Trophoblast cell (in vitro differentiated cells and primary cell): ENCODE data around the gene HSD17B4.
"Not testable (repeated sequence)": the region's sequence is repeated elsewhere in the genome, so short reads cannot be mapped to it uniquely, and the experiment has no call there.

Experiments used
- DNase-seq, 2 donors: peaks; one replicate each; pipeline ENCODE4 v3.0.0-alpha.2; 2016
- H2AFZ ChIP-seq: 2 replicates; pipeline ENCODE4 v1.6.1; 2013; ENCODE audit warnings: low read length, moderate library complexity, mild to moderate bottlenecking; ENCODE audit not compliant: insufficient read depth, poor library complexity
- H2AK5ac ChIP-seq: 2 replicates; pipeline ENCODE4 v1.6.1; 2013; ENCODE audit warnings: mild to moderate bottlenecking, low read length
- H2BK120ac ChIP-seq: 2 replicates; pipeline ENCODE4 v1.6.1; 2013; ENCODE audit warnings: low read length, mild to moderate bottlenecking, moderate library complexity; ENCODE audit not compliant: insufficient read depth, poor library complexity
- H2BK12ac ChIP-seq: 2 replicates; pipeline ENCODE4 v1.6.1; 2013; ENCODE audit warnings: mild to moderate bottlenecking, low read length, moderate library complexity
- H2BK5ac ChIP-seq: 2 replicates; pipeline ENCODE4 v1.6.1; 2013; ENCODE audit warnings: low read length, low read depth, moderate library complexity, mild to moderate bottlenecking; ENCODE audit not compliant: poor library complexity
- H3K14ac ChIP-seq: 2 replicates; pipeline ENCODE4 v1.6.1; 2013; ENCODE audit warnings: mild to moderate bottlenecking, low read length
- H3K18ac ChIP-seq: 2 replicates; pipeline ENCODE4 v1.6.1; 2013; ENCODE audit warnings: mild to moderate bottlenecking, low read length
- H3K23ac ChIP-seq: 2 replicates; pipeline ENCODE4 v1.6.1; 2013; ENCODE audit warnings: low read length
- H3K27ac ChIP-seq: 2 replicates; pipeline ENCODE4 v1.5.1; 2013; ENCODE audit warnings: low read depth, mild to moderate bottlenecking, inconsistent platforms, low read length, moderate library complexity
- H3K27me3 ChIP-seq: 2 replicates; pipeline ENCODE4 v1.6.1; 2013; ENCODE audit warnings: inconsistent platforms, mild to moderate bottlenecking, low read length, moderate library complexity; ENCODE audit not compliant: insufficient read depth
- H3K36me3 ChIP-seq, 2 experiments: 1 replicate in 1 of 2; 2 replicates in 1 of 2; pipeline ENCODE4 v1.6.1; 2013; ENCODE audit warnings: low read length in 2 of 2, mild to moderate bottlenecking in 2 of 2, moderate library complexity in 1 of 2; ENCODE audit not compliant: insufficient read depth in 2 of 2, control insufficient read depth in 1 of 2
- H3K4ac ChIP-seq: 2 replicates; pipeline ENCODE4 v1.6.1; 2013; ENCODE audit warnings: low read depth, mild to moderate bottlenecking, low read length, moderate library complexity
- H3K4me1 ChIP-seq, 2 experiments: 1 replicate in 1 of 2; 2 replicates in 1 of 2; pipeline ENCODE4 v1.6.1; 2013; ENCODE audit warnings: low read length in 2 of 2, mild to moderate bottlenecking in 2 of 2, moderate library complexity in 1 of 2; ENCODE audit not compliant: insufficient read depth in 2 of 2, control insufficient read depth in 1 of 2
- H3K4me2 ChIP-seq: 2 replicates; pipeline ENCODE4 v1.6.1; 2013; ENCODE audit warnings: inconsistent platforms, mild to moderate bottlenecking, low read length, moderate library complexity
- H3K4me3 ChIP-seq: 2 replicates; pipeline ENCODE4 v1.5.1; 2013; ENCODE audit warnings: mild to moderate bottlenecking, low read depth, low read length, inconsistent platforms
- H3K79me1 ChIP-seq: one replicate; pipeline ENCODE4 v1.6.1; 2013; ENCODE audit warnings: low read length
- H3K79me2 ChIP-seq: 2 replicates; pipeline ENCODE4 v1.6.1; 2013; ENCODE audit warnings: low read length, mild to moderate bottlenecking; ENCODE audit not compliant: control insufficient read depth, insufficient read depth, poor library complexity
- H3K9ac ChIP-seq: 2 replicates; pipeline ENCODE4 v1.6.1; 2013; ENCODE audit warnings: mild to moderate bottlenecking, low read length
- H3K9me3 ChIP-seq: 2 replicates; pipeline ENCODE4 v1.6.1; 2013; ENCODE audit warnings: low read depth, mild to moderate bottlenecking, control low read depth, inconsistent platforms, low read length; ENCODE audit not compliant: insufficient read depth
- H4K12ac ChIP-seq: 2 replicates; pipeline ENCODE4 v1.6.1; 2013; ENCODE audit warnings: low read depth, mild to moderate bottlenecking, low read length, moderate library complexity
- H4K8ac ChIP-seq: 2 replicates; pipeline ENCODE4 v1.6.1; 2013; ENCODE audit warnings: low read depth, mild to moderate bottlenecking, low read length, moderate library complexity
- H4K91ac ChIP-seq: one replicate; pipeline ENCODE4 v1.6.1; 2013; ENCODE audit warnings: low read depth, mild to moderate bottlenecking, low read length, moderate library complexity
- WGBS: extraction: QIAGEN DNeasy Blood & Tissue Kit; methylation state at CpG from one replicate; pipeline ENCODE4 v1.1.7; 2013; ENCODE audit warnings: missing lambda C conversion rate; ENCODE audit not compliant: insufficient read length, insufficient coverage; ENCODE audit errors: extremely low coverage; 5-methylcytosine and 5-hydroxymethylcytosine counted together

Gene HSD17B4

DNA sequence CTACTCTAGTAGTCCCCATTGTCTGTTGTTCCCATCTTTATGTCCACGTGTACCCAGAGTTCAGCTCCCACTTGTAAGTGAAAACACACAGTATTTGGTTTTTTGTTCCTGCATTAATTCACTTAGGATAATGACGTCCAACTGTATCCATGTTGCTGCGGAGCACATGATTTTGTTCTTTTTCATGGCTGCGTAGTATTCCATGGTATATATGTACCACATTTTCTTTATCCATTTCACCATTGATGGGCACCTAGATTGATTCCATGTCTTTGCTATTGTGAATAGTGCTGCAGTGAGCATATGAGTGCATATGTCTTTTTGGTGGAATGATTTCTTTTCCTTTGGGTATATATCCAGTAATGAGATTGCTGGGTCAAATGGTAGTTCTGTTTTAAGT lies 51.6 kb downstream of the HSD17B4 start:
- not testable (repeated sequence) for H4K12ac ChIP-seq, H2BK120ac ChIP-seq, H2BK12ac ChIP-seq, H3K18ac ChIP-seq, H3K9ac ChIP-seq, H3K27me3 ChIP-seq, H2BK5ac ChIP-seq, H3K23ac ChIP-seq, H4K91ac ChIP-seq, H3K14ac ChIP-seq, H3K4me3 ChIP-seq, DNase-seq, H3K4ac ChIP-seq, H2AFZ ChIP-seq, H3K79me2 ChIP-seq, H3K79me1 ChIP-seq, H3K9me3 ChIP-seq, H4K8ac ChIP-seq, H2AK5ac ChIP-seq, H3K27ac ChIP-seq, H3K4me1 ChIP-seq, H3K36me3 ChIP-seq, H3K4me2 ChIP-seq
- no CpG with 5 or more reads among the region's 4 CpGs for WGBS

DNA sequence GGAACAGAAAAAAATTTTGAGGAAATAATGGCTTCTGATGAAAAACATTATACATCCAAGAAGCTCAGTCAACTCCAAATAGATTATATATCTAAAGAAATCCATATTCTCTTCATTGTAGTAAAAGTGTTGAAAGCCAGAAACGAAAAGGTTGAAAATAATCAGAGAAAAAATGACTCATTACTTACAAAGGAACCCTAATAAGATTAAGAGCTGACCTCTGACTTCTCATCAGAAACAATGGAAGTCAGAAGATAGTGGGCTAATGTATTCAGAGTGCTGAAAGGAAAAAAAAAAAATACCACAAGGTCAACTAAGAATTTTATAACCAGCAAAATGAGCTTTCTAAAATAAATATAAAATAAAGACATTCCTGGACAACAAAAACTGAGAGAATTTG lies 60.0 kb downstream of the HSD17B4 start:
- peaks cover 1% of the 10 kb centered on the region for H3K9me3 ChIP-seq
- H3K4me3 ChIP-seq, result no peak overlapping the region
- H2BK12ac ChIP-seq, result no peak overlapping the region
- no peak overlapping the region for H2AK5ac ChIP-seq
- no peak overlapping the region for H3K14ac ChIP-seq
- no peaks in the 10 kb centered on the region for H3K27me3 ChIP-seq
- H3K9ac ChIP-seq, result no peak overlapping the region
- no peaks in the 10 kb centered on the region for H3K79me2 ChIP-seq
- no CpG with 5 or more reads among the region's 1 CpG for WGBS
- H4K91ac ChIP-seq, result no peak overlapping the region
- H4K12ac ChIP-seq, result no peak overlapping the region
- no peak overlapping the region for H3K23ac ChIP-seq
- no peaks in the 10 kb centered on the region for H3K79me1 ChIP-seq
- H2BK120ac ChIP-seq, result no peak overlapping the region
- H3K18ac ChIP-seq, result no peak overlapping the region
- H2BK5ac ChIP-seq, result no peak overlapping the region
- no peak overlapping the region for H3K4ac ChIP-seq
- H4K8ac ChIP-seq, result no peak overlapping the region
- H3K4me1 ChIP-seq, result no peaks in the 10 kb centered on the region
- no peak overlapping the region for H3K4me2 ChIP-seq
- peaks cover 3 to 5% of the 10 kb centered on the region in 2 experiments for H3K36me3 ChIP-seq
- no peak overlapping the region for H2AFZ ChIP-seq
- H3K27ac ChIP-seq, result no peak overlapping the region
- DNase-seq, result no peak

GRCh38 chr5:119515192-119515591 lies 62.9 kb downstream of the HSD17B4 start:
- no peak overlapping the region for H3K4me3 ChIP-seq
- H4K91ac ChIP-seq, result no peak overlapping the region
- H3K79me2 ChIP-seq, result no peaks in the 10 kb centered on the region
- no peak overlapping the region for H2AK5ac ChIP-seq
- no peaks in the 10 kb centered on the region for H3K27me3 ChIP-seq
- H2AFZ ChIP-seq, result no peak overlapping the region
- H3K4me2 ChIP-seq, result no peak overlapping the region
- no peak for DNase-seq
- no peaks in the 10 kb centered on the region for H3K4me1 ChIP-seq
- no peak overlapping the region for H3K23ac ChIP-seq
- no peak overlapping the region for H3K27ac ChIP-seq
- no peak overlapping the region for H4K8ac ChIP-seq
- peaks cover 3 to 8% of the 10 kb centered on the region in 2 experiments for H3K36me3 ChIP-seq
- no peak overlapping the region for H4K12ac ChIP-seq
- H3K14ac ChIP-seq, result no peak overlapping the region
- H3K4ac ChIP-seq, result no peak overlapping the region
- no peak overlapping the region for H2BK12ac ChIP-seq
- H3K9me3 ChIP-seq, result peaks cover 1% of the 10 kb centered on the region
- no peak overlapping the region for H2BK5ac ChIP-seq
- H3K79me1 ChIP-seq, result no peaks in the 10 kb centered on the region
- no CpG with 5 or more reads among the region's 2 CpGs for WGBS
- H2BK120ac ChIP-seq, result no peak overlapping the region
- H3K18ac ChIP-seq, result no peak overlapping the region
- no peak overlapping the region for H3K9ac ChIP-seq

DNA sequence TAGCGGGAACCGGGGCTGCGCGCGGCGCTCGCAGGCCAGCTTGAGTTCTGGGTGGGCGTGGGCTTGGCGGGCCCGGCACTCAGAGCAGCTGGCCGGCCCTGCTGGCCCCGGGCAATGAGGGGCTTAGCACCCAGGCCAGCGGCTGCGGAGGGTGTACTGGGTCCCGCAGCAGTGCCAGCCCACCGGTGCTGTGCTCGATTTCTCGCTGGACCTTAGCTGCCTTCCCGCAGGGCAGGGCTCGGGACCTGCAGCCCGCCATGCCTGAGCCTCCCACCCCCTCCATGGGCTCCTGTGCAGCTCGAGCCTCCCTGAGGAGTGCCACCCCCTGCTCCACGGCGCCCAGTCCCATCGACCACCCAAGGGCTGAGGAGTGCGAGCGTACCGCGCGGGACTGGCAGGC lies 64.8 kb downstream of the HSD17B4 start:
- H3K23ac ChIP-seq, H2BK5ac ChIP-seq, H3K27ac ChIP-seq, H2BK120ac ChIP-seq, H3K4ac ChIP-seq, H3K79me1 ChIP-seq, H3K9ac ChIP-seq, H3K9me3 ChIP-seq, H3K27me3 ChIP-seq, H2BK12ac ChIP-seq, H3K79me2 ChIP-seq, H3K36me3 ChIP-seq, H3K4me3 ChIP-seq, H4K8ac ChIP-seq, H3K4me2 ChIP-seq, H3K18ac ChIP-seq, H3K4me1 ChIP-seq, H4K91ac ChIP-seq, H2AK5ac ChIP-seq, H2AFZ ChIP-seq, DNase-seq, H4K12ac ChIP-seq, H3K14ac ChIP-seq: not testable (repeated sequence)
- WGBS, result no CpG with 5 or more reads among the region's 30 CpGs
